K562 (cell line): ENCODE results near the gene S100A2. TPM values are rescaled to one million over a fixed set of nuclear protein-coding genes. Genes with fewer than 3 reads are reported as not detected.

Experiments used
- CHD2 ChIP-seq: IDR thresholded peaks from 2 replicates; pipeline ENCODE4 v1.6.1; 2011; ENCODE audit warnings: low read depth, low read length
- COPS2 ChIP-seq: fragments of 450-650 bp; conservative IDR thresholded peaks from 2 replicates; pipeline ENCODE4 v1.6.1; 2016; ENCODE audit warnings: mild to moderate bottlenecking, moderate library complexity
- CSDE1 ChIP-seq, 2 experiments: fragments of 450-650 bp; IDR thresholded peaks; 2 replicates each; pipeline ENCODE4 v1.6.1; 2016; ENCODE audit warnings: mild to moderate bottlenecking in 1 of 2
- FOXP1 ChIP-seq: sonication (generic); formaldehyde crosslinking; IDR thresholded peaks from 2 replicates; pipeline ENCODE4 v1.8.0; 2022; ENCODE audit warnings: mild to moderate bottlenecking, missing genetic modification reagents
- GATAD2A ChIP-seq: fragments of 450-650 bp; IDR thresholded peaks from 2 replicates; pipeline ENCODE4 v1.6.1; 2017
- HDAC2 ChIP-seq: fragments of 450-650 bp; IDR thresholded peaks from 2 replicates; pipeline ENCODE4 v1.6.1; 2016; ENCODE audit warnings: mild to moderate bottlenecking
- HNRNPL ChIP-seq: fragments of 200-400 bp; formaldehyde crosslinking; IDR thresholded peaks from 2 replicates; pipeline ENCODE4 v1.6.1; 2017; ENCODE audit warnings: low read depth, mild to moderate bottlenecking, low read length
- MAFG ChIP-seq: fragments of 450-650 bp; conservative IDR thresholded peaks from 2 replicates; pipeline ENCODE4 v1.6.1; 2016; ENCODE audit warnings: missing genetic modification characterization, missing compliant biosample characterization
- MIER1 ChIP-seq: fragments of 450-650 bp; IDR thresholded peaks from 2 replicates; pipeline ENCODE4 v1.6.1; 2016; ENCODE audit warnings: antibody characterized with exemption, mild to moderate bottlenecking, low read depth
- PYGO2 ChIP-seq: fragments of 450-650 bp; IDR thresholded peaks from 2 replicates; pipeline ENCODE4 v1.6.1; 2016; ENCODE audit warnings: mild to moderate bottlenecking, missing genetic modification characterization, moderate library complexity, missing compliant biosample characterization
- RBBP5 ChIP-seq: fragments of 200-600 bp; sonication (generic); IDR thresholded peaks from 2 replicates; pipeline ENCODE4 v1.6.1; 2012; ENCODE audit warnings: borderline replicate concordance, mild to moderate bottlenecking, low read length, control low read depth, inconsistent platforms; ENCODE audit not compliant: insufficient read depth, poor library complexity, severe bottlenecking
- RBFOX2 ChIP-seq: fragments of 200-400 bp; formaldehyde crosslinking; IDR thresholded peaks from 2 replicates; pipeline ENCODE4 v1.6.1; 2017; ENCODE audit warnings: low read depth, mild to moderate bottlenecking, low read length, moderate library complexity
- SMARCE1 ChIP-seq: fragments of 450-650 bp; IDR thresholded peaks from 2 replicates; pipeline ENCODE4 v1.7.1; 2016; ENCODE audit warnings: mild to moderate bottlenecking
- SNRNP70 ChIP-seq: fragments of 200-400 bp; formaldehyde crosslinking; optimal IDR thresholded peaks from 2 replicates; pipeline ENCODE3; 2017; ENCODE audit warnings: low read depth, low read length
- ZBTB33 ChIP-seq: sonication (generic); formaldehyde crosslinking; IDR thresholded peaks from 2 replicates; pipeline ENCODE4 v1.8.1; 2023; ENCODE audit warnings: mild to moderate bottlenecking, missing genetic modification reagents
- ZNF197 ChIP-seq: fragments of 200-800 bp; sonication (Bioruptor generic); IDR thresholded peaks from 2 replicates; pipeline ENCODE4 v1.6.1; 2016; ENCODE audit warnings: low read depth, missing genetic modification characterization, missing compliant biosample characterization
- ZNF224 ChIP-seq: sonication (generic); formaldehyde crosslinking; IDR thresholded peaks from 2 replicates; pipeline ENCODE4 v1.8.0; 2022; ENCODE audit warnings: mild to moderate bottlenecking, missing genetic modification reagents
- ZNF589 ChIP-seq: fragments of 200-800 bp; sonication (Bioruptor generic); IDR thresholded peaks from 2 replicates; pipeline ENCODE4 v1.6.1; 2016; ENCODE audit warnings: low read depth, missing genetic modification characterization, missing compliant biosample characterization
- polyA plus RNA-seq, 8 experiments: library from polyadenylated mRNA; depleted of rRNA in 4 of 8; stranded (reverse) in 5 of 8; unstranded in 3 of 8; fragments of >200 nt; fragmentation: Nextera tagmentation in 2 of 8; fragmentation: Illumina TruSeq in 1 of 8; extraction: Ambion mirVana in 2 of 8; extraction: Trizol in 1 of 8; gene quantifications; 2 replicates each; pipeline versions ENCODE4 v1.2.1 to v1.2.3, GENCODE V29; 2011 to 2014; ENCODE audit warnings: inconsistent platforms in 1 of 8, missing spikeins in 1 of 8
- total RNA-seq, 7 experiments: library from RNA; depleted of rRNA in 6 of 7; stranded (reverse); fragments of >200 nt in 6 of 7; fragmentation: Illumina TruSeq in 2 of 7; extraction: Trizol in 2 of 7; gene quantifications; 2 replicates each; pipeline versions ENCODE4 v1.2.1 to v1.2.3, GENCODE V29; 2011 to 2021; ENCODE audit warnings: low replicate concordance in 1 of 7
- TF ChIP-seq, protein P1 (sequence below), 2 experiments: fragments of 200-800 bp in 1 of 2; sonication (Bioruptor generic) in 1 of 2; sonication (generic) in 1 of 2; formaldehyde crosslinking in 1 of 2; IDR thresholded peaks in 1 of 2; conservative IDR thresholded peaks in 1 of 2; 2 replicates each; pipeline versions ENCODE4 v1.5.0 to v1.6.1; 2016 to 2020; ENCODE audit warnings: missing compliant biosample characterization in 1 of 2, missing genetic modification characterization in 1 of 2, missing genetic modification reagents in 1 of 2
- TF ChIP-seq, protein P2 (sequence below): fragments of 250-450 bp; sonication (Bioruptor Pico); IDR thresholded peaks from 2 replicates; pipeline ENCODE4 v1.5.0; 2021
- TF ChIP-seq, protein P3 (sequence below): sonication (generic); formaldehyde crosslinking; IDR thresholded peaks from 2 replicates; pipeline ENCODE4 v1.9.0; 2022; ENCODE audit warnings: mild to moderate bottlenecking, missing genetic modification reagents

S100A2 gene
- total and polyA plus RNA-seq, 9 of the 15 experiments (the other 6 are each of a cell fraction or from before 2014, with no cell fraction given) = 0.28 to 0.65 (median 0.44) TPM; not detected in 4

- TF ChIP-seq SNRNP70 (no peak), COPS2 (no peak), ZNF197 (CRISPR knock-in tag) (no peak), PYGO2 (tag) (no peak; the same call in 1 of the 2 replicates), MAFG (peak; percentile 73), RBBP5 (no peak), HNRNPL (peak; percentile 52; the same call in 1 of the 2 replicates), SMARCE1 (peak; percentile 99), HDAC2 (peak; percentile 85), CHD2 (peak; percentile 58; the same call in 1 of the 2 replicates), MIER1 (no peak), GATAD2A (peak; percentile 99), ZNF224 (CRISPR knock-in tag) (no peak), ZNF589 (peak; percentile 87), RBFOX2 (peak; percentile 76), FOXP1 (CRISPR knock-in tag) (no peak), CSDE1 (IDR thresholded peaks at IDR 0.05) (no peak), ZBTB33 (CRISPR knock-in tag) (no peak)
- TF ChIP-seq, protein P1, sequence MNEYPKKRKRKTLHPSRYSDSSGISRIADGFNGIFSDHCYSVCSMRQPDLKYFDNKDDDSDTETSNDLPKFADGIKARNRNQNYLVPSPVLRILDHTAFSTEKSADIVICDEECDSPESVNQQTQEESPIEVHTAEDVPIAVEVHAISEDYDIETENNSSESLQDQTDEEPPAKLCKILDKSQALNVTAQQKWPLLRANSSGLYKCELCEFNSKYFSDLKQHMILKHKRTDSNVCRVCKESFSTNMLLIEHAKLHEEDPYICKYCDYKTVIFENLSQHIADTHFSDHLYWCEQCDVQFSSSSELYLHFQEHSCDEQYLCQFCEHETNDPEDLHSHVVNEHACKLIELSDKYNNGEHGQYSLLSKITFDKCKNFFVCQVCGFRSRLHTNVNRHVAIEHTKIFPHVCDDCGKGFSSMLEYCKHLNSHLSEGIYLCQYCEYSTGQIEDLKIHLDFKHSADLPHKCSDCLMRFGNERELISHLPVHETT (CRISPR knock-in tag; conservative IDR thresholded peaks at IDR 0.05 in 1 of 2, IDR thresholded peaks at IDR 0.05 in 1 of 2) = no peak
- TF ChIP-seq, protein P2, sequence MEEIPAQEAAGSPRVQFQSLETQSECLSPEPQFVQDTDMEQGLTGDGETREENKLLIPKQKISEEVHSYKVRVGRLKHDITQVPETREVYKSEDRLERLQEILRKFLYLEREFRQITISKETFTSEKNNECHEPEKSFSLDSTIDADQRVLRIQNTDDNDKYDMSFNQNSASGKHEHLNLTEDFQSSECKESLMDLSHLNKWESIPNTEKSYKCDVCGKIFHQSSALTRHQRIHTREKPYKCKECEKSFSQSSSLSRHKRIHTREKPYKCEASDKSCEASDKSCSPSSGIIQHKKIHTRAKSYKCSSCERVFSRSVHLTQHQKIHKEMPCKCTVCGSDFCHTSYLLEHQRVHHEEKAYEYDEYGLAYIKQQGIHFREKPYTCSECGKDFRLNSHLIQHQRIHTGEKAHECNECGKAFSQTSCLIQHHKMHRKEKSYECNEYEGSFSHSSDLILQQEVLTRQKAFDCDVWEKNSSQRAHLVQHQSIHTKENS (CRISPR knock-in tag) = no peak
- TF ChIP-seq, protein P3, sequence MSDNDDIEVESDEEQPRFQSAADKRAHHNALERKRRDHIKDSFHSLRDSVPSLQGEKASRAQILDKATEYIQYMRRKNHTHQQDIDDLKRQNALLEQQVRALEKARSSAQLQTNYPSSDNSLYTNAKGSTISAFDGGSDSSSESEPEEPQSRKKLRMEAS (CRISPR knock-in tag) = peak; percentile 63
These were observed 1.0 kb upstream of the S100A2 start (continued) for GRCh38 chr1:153566414-153567371.
